NB4 (cell line): Measurements from ENCODE around the gene TMEM184A.

Experiments used
- DNase-seq: peaks from one replicate; pipeline ENCODE4 v3.0.0; 2010; ENCODE audit warnings: low read depth
- H3K4me3 ChIP-seq: one replicate; pipeline ENCODE4 v1.5.1; 2011; ENCODE audit warnings: mild to moderate bottlenecking, low read depth, low read length, moderate library complexity
- MYC ChIP-seq: IDR thresholded peaks from 2 replicates; pipeline ENCODE4 v1.6.1; 2011; ENCODE audit warnings: low read depth, low read length
- POLR2A ChIP-seq: IDR thresholded peaks from 2 replicates; pipeline ENCODE4 v1.6.1; 2011; ENCODE audit warnings: mild to moderate bottlenecking; ENCODE audit not compliant: insufficient read length; ENCODE audit errors: extremely low read depth
- TF ChIP-seq, protein P1 (sequence below): IDR thresholded peaks from 2 replicates; pipeline ENCODE4 v1.6.1; 2011; ENCODE audit warnings: low read depth, low read length
- TF ChIP-seq, protein P2 (sequence below): IDR thresholded peaks from one replicate; pipeline ENCODE4 v1.5.1; 2012; ENCODE audit warnings: low read depth, low read length

TMEM184A gene

GRCh38 chr7:1596181-1597043, 40.4 kb upstream of the TMEM184A start:
- H3K4me3 ChIP-seq: no peak overlapping the region
- no peak for DNase-seq
- no peak for TF ChIP-seq POLR2A
- TF ChIP-seq, protein P1, sequence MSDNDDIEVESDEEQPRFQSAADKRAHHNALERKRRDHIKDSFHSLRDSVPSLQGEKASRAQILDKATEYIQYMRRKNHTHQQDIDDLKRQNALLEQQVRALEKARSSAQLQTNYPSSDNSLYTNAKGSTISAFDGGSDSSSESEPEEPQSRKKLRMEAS: peak; percentile 49; the same call in 1 of the 2 replicates

DNA sequence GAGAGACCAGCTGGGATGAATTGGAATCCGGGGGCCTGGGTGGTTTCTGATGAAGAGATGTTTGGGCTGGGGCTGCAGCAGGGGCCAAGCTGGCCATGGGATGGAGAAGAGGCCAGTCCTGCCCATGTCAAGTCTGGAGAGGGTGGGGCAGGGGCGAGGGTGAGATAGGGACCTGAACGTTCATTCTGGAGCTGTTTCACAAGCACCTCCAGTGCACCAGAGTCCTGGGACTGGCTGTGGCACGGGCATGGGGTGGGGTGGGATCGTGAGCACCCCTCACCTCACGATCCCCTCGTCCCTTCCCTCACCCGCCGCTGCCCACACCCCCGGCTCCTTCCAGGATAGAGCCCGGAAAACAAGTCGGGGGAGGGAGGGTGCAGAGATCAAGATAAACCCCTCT, 39.6 kb upstream of the TMEM184A start:
- DNase-seq: no peak
- TF ChIP-seq, protein P1: no peak
- TF ChIP-seq MYC: no peak
- TF ChIP-seq POLR2A: no peak
- TF ChIP-seq, protein P2, sequence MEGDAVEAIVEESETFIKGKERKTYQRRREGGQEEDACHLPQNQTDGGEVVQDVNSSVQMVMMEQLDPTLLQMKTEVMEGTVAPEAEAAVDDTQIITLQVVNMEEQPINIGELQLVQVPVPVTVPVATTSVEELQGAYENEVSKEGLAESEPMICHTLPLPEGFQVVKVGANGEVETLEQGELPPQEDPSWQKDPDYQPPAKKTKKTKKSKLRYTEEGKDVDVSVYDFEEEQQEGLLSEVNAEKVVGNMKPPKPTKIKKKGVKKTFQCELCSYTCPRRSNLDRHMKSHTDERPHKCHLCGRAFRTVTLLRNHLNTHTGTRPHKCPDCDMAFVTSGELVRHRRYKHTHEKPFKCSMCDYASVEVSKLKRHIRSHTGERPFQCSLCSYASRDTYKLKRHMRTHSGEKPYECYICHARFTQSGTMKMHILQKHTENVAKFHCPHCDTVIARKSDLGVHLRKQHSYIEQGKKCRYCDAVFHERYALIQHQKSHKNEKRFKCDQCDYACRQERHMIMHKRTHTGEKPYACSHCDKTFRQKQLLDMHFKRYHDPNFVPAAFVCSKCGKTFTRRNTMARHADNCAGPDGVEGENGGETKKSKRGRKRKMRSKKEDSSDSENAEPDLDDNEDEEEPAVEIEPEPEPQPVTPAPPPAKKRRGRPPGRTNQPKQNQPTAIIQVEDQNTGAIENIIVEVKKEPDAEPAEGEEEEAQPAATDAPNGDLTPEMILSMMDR: no peak
- no peak overlapping the region for H3K4me3 ChIP-seq

DNA sequence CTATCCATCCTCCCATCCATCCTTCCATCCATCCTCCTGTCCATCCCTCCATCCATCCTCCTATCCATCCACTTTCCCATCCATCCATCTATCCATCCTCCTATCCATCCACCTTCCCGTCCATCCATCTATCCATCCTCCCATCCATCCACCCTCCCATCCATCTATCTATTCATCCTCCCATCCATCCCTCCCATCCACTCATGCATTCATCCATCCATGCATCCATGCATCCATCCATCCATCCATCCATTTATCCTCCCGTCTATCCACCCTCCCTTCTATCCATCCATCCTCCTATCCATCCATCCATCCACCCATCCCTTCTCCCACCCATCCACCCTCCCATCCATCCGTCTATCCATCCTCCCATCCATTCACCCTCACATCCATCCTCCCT, 39.0 kb upstream of the TMEM184A start:
- DNase-seq: no peak
- H3K4me3 ChIP-seq: no peak overlapping the region
- no peak for TF ChIP-seq POLR2A
- TF ChIP-seq, protein P2: no peak
- TF ChIP-seq, protein P1: no peak
- no peak for TF ChIP-seq MYC

DNA sequence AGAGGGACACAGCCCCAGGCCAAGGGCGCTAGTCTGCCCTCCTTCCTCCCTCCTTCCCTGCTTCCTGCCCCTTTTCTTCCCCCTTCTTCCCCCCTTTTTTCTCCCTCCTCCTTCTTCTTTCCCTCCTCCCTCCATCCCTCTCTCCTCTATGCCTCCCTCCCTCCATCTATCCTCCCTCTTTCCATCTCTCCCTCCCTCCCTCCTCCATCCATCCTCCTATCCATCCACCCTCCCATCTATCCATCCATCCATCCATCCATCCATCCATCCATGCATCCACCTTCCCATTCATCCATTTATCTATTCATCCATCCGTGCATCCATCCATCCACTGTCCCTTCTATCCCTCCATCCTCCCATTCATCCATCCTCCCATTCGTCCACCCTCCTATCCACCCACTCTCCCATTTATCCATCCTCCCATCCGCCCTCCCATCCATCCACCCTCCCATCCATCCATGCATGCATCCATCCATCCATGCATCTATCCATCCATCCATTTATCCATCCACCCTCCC, 38.0 kb upstream of the TMEM184A start:
- TF ChIP-seq MYC: no peak
- no peak for TF ChIP-seq POLR2A
- TF ChIP-seq, protein P1: no peak
- TF ChIP-seq, protein P2: no peak
- DNase-seq: no peak
- H3K4me3 ChIP-seq: no peak overlapping the region

DNA sequence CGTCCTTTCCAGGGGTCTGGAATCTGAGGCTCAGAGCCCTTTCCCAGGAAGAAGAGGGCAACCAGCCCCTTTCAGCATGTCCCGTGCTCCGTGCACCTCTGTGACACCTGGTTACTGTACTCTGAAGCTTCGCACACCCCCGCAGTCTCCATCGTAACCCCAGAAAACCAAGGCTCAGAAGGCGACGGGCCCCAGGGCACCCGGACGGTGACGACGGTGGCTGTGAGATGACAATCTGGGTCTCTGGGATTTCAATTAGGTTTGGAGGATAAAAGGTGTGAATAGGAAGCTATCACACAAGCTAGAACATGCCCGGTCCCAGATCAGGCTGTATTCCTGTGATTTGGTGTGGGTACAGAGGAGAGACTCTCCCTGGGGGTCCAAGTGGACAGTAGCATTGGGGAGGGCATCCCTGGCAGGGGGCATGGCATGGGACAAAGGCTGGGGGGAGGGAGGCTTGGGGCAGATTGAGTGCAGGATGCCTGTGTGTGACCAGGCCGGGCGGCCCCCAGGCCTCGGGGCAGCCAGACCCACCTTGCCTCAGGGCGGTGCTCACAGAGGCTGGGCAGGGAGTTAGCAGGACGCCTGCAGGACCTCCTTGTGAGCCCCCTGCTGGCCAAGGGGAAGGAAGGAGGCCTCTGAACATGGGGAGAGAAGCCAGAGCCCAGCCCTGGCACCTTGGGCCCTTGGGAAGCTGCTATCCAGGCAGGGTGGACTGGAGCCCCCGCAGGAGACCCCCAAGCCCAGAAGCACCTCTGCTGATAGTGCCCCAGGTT, 37.3 kb upstream of the TMEM184A start:
- no peak overlapping the region for H3K4me3 ChIP-seq
- peak; percentile 63 for DNase-seq
- no peak for TF ChIP-seq POLR2A
- TF ChIP-seq, protein P2: peak; percentile 74

- TF ChIP-seq MYC: no peak
- no peak for DNase-seq
These were observed 36.4 kb upstream of the TMEM184A start for GRCh38 chr7:1592299-1592871.

More at GRCh38 chr7:1592299-1592871, 36.4 kb upstream of the TMEM184A start:
- H3K4me3 ChIP-seq: no peak overlapping the region
